GM21390 (cell line): Measurements from ENCODE around the gene COPS7B.
A peak's percentile ranks its signal among the peaks of the same experiment; 100 is the strongest.
"Not testable (repeated sequence)": the region's sequence is repeated elsewhere in the genome, so short reads cannot be mapped to it uniquely, and the experiment has no call there.

Experiments
- ATAC-seq: cut with Tn5 transposase; IDR thresholded peaks from one replicate; pipeline ENCODE4 v1.9.1; 2021; ENCODE audit not compliant: unreplicated experiment

Gene COPS7B

GRCh38 chr2:231786177-231786916 is at the start of gene COPS7B:
Gene COPS7B (plus strand): TSS chr2:231786445. CDS start chr2:231788571, 2,126 bp downstream.
- peak; percentile 52 for ATAC-seq

GRCh38 chr2:231737761-231738160 is 48.5 kb upstream of the COPS7B start:
- ATAC-seq = no peak

GRCh38 chr2:231743376-231744116 is 42.7 kb upstream of the COPS7B start:
- no peak for ATAC-seq

- ATAC-seq = no peak
These were observed 40.8 kb upstream of the COPS7B start for GRCh38 chr2:231745303-231746038.

- not testable (repeated sequence) for ATAC-seq
These were observed 37.9 kb upstream of the COPS7B start for GRCh38 chr2:231748153-231748896.

GRCh38 chr2:231749016-231749415 is 37.2 kb upstream of the COPS7B start:
- ATAC-seq = not testable (repeated sequence)

GRCh38 chr2:231751042-231751815 is 35.0 kb upstream of the COPS7B start:
- ATAC-seq = no peak

GRCh38 chr2:231752061-231752460 is 34.2 kb upstream of the COPS7B start:
- no peak for ATAC-seq

GRCh38 chr2:231761735-231762134 is 24.5 kb upstream of the COPS7B start:
- ATAC-seq = no peak

- no peak for ATAC-seq
These were observed 22.1 kb upstream of the COPS7B start for GRCh38 chr2:231764124-231764523.

GRCh38 chr2:231764760-231765159 is 21.5 kb upstream of the COPS7B start:
- no peak for ATAC-seq

GRCh38 chr2:231765496-231765929 is 20.7 kb upstream of the COPS7B start:
- peak; percentile 61 for ATAC-seq

- no peak for ATAC-seq
These were observed 16.8 kb upstream of the COPS7B start for GRCh38 chr2:231769170-231770136.

- ATAC-seq = peak; percentile 5
These were observed 5.9 kb upstream of the COPS7B start for GRCh38 chr2:231780123-231780908.

- ATAC-seq = peak; percentile 89
These were observed 5.1 kb upstream of the COPS7B start, which contains the start of gene PDE6D for GRCh38 chr2:231780909-231781797. Gene PDE6D (minus strand): TSS chr2:231781282. CDS start chr2:231781114, 168 bp downstream.

GRCh38 chr2:231781798-231782726 is 4.2 kb upstream of the COPS7B start:
- no peak for ATAC-seq
